ENCODE results near the gene SEMA7A. TPM values are rescaled to one million over a fixed set of nuclear protein-coding genes. Genes with fewer than 3 reads are reported as not detected.
"Not testable (repeated sequence)": the region's sequence is repeated elsewhere in the genome, so short reads cannot be mapped to it uniquely, and the experiment has no call there.

The SEMA7A gene
- polyA plus RNA-seq, 1 donor: 3.5 TPM

- 100% methylated on average over 1 of the region's 3 CpGs for WGBS (ENCODE audit: insufficient coverage, low lambda C conversion rate)
- Histone ChIP-seq H3K27me3 (ENCODE audit: control insufficient read depth, insufficient read depth, low read length) (peaks cover 49% of the 10 kb centered on the region), H3K9me3 (ENCODE audit: control insufficient read depth, low read depth, low read length) (no peaks in the 10 kb centered on the region), H3K27ac (ENCODE audit: low read length) (no peak overlapping the region), H3K36me3 (ENCODE audit: control insufficient read depth, insufficient read depth, low read length) (no peaks in the 10 kb centered on the region), H3K4me1 (ENCODE audit: control insufficient read depth, insufficient read depth, low read length) (no peaks in the 10 kb centered on the region), H3K4me3 (ENCODE audit: low read length) (no peak overlapping the region)
- DNase-seq: no peak
Measured at GRCh38 chr15:74368121-74368520, 65.6 kb downstream of the SEMA7A start.

DNA sequence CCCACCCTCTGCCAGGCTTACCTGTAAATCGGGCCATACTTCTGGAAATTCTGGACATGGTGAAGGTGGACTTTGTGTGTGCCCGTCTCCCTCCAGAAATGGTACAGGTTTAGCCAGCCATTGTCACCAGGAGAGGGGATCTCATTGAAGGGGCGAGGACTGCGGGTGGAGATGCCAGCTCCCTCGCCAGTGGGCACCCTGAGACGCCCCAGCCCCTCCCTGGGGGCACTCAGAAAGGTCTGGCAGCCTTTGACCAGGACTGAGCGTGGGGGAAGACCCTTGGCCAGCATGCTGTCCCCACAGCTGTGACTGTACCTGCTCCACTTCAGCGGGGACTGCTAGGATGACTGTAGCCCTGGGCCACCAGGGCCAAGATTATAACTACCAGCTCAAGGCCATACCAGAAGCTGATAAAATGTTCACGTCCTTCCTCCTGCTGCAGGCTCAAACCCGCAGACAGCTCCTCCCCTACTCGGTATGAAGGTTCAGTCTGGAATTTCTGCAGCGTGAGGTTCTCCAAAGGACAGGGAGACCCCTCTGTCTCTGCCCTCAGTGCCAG is 66.4 kb downstream of the SEMA7A start, which contains the start of gene CYP11A1:
Gene CYP11A1, minus strand, starts transcription at position 351 of the 559 bp plus-strand sequence. Its CDS starts 61 bp downstream, at position 290.
- no peak within 1 kb of the TSS for H3K27ac ChIP-seq (ENCODE audit: low read length)
- no peak within 1 kb of the TSS for H3K4me3 ChIP-seq (ENCODE audit: low read length)
- no CpG with 5 or more reads among the region's 12 CpGs for WGBS (ENCODE audit: insufficient coverage, low lambda C conversion rate)
- peaks cover 44% of the 10 kb centered on the region for H3K27me3 ChIP-seq (ENCODE audit: control insufficient read depth, insufficient read depth, low read length)
- H3K4me1 ChIP-seq (ENCODE audit: control insufficient read depth, insufficient read depth, low read length): no peaks in the 10 kb centered on the region
- H3K36me3 ChIP-seq (ENCODE audit: control insufficient read depth, insufficient read depth, low read length): no peaks in the 10 kb centered on the region
- H3K9me3 ChIP-seq (ENCODE audit: control insufficient read depth, low read depth, low read length): no peaks in the 10 kb centered on the region
- DNase-seq: no peak

GRCh38 chr15:74365598-74366445 is 67.9 kb downstream of the SEMA7A start:
- H3K27me3 ChIP-seq (ENCODE audit: control insufficient read depth, insufficient read depth, low read length): peaks cover 39% of the 10 kb centered on the region
- no peak overlapping the region for H3K27ac ChIP-seq (ENCODE audit: low read length)
- WGBS (ENCODE audit: insufficient coverage, low lambda C conversion rate): no CpG with 5 or more reads among the region's 75 CpGs
- no peaks in the 10 kb centered on the region for H3K9me3 ChIP-seq (ENCODE audit: control insufficient read depth, low read depth, low read length)
- peak; percentile 48 to 59 for DNase-seq
- peak overlapping the region; percentile 46 for H3K4me3 ChIP-seq (ENCODE audit: low read length)
- H3K4me1 ChIP-seq (ENCODE audit: control insufficient read depth, insufficient read depth, low read length): no peaks in the 10 kb centered on the region
- no peaks in the 10 kb centered on the region for H3K36me3 ChIP-seq (ENCODE audit: control insufficient read depth, insufficient read depth, low read length)

DNA sequence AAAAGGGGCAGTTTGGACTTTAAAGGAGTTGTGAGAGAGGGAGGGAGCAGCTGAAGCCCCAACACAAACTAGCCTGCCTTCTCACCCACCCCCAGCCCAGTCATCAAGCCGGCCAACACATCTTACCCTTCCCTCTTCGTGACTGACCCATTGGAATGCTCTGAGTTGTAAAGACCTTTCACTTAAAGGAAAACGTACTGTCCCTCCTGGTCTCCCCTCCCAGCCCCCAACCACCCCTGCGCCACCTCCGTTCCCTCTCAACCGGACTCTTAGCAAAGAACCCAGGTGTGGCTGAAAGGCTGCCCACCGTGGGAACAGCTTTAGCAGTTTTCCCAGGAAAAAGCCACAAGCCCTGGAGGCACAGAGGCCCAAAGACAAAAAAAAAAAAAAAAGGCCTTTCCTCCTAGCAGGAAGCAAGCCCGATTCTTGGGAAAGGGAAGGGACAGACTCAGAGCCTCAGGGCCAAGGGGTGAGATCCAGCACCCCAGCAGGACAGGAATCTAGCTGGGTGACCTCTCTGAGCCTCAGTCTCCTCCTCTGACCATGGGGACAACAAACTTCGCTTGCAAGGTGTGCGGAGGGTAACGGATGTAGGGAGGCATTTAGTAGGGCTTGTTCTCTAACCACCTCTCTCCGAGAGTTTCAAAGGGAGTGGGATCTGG is 68.7 kb downstream of the SEMA7A start:
- no peaks in the 10 kb centered on the region for H3K4me1 ChIP-seq (ENCODE audit: control insufficient read depth, insufficient read depth, low read length)
- no peaks in the 10 kb centered on the region for H3K9me3 ChIP-seq (ENCODE audit: control insufficient read depth, low read depth, low read length)
- peak overlapping the region; percentile 46 for H3K4me3 ChIP-seq (ENCODE audit: low read length)
- H3K27me3 ChIP-seq (ENCODE audit: control insufficient read depth, insufficient read depth, low read length): peaks cover 39% of the 10 kb centered on the region
- no peak for DNase-seq
- no peak overlapping the region for H3K27ac ChIP-seq (ENCODE audit: low read length)
- H3K36me3 ChIP-seq (ENCODE audit: control insufficient read depth, insufficient read depth, low read length): no peaks in the 10 kb centered on the region
- WGBS (ENCODE audit: insufficient coverage, low lambda C conversion rate): no CpG with 5 or more reads among the region's 12 CpGs

DNA sequence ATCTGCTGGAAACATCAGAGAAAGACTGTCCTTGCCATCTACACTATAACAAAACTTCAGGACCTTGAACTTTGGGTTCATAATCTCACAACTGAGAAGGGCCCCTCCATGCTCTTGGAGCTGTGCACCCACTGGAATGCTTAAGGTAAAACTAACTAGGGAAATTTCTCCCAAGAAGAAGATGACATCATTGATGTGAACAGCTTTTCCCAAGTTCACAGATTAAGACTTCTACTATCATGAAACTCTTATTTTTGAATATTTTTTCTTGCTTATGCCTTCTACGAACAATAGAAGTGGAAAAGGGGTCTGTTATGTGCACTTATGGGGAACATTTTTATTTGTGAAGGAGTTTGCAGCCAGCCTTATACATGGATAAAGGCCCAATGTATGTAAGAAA is 71.3 kb downstream of the SEMA7A start:
- Histone ChIP-seq H3K4me1 (ENCODE audit: control insufficient read depth, insufficient read depth, low read length) (no peaks in the 10 kb centered on the region), H3K9me3 (ENCODE audit: control insufficient read depth, low read depth, low read length) (no peaks in the 10 kb centered on the region), H3K36me3 (ENCODE audit: control insufficient read depth, insufficient read depth, low read length) (no peaks in the 10 kb centered on the region), H3K4me3 (ENCODE audit: low read length) (no peak overlapping the region), H3K27ac (ENCODE audit: low read length) (no peak overlapping the region), H3K27me3 (ENCODE audit: control insufficient read depth, insufficient read depth, low read length) (peaks cover 32% of the 10 kb centered on the region)
- WGBS (ENCODE audit: insufficient coverage, low lambda C conversion rate): 83% methylated on average over 1 of the region's 1 CpG
- DNase-seq: no peak

GRCh38 chr15:74360855-74361254 is 72.9 kb downstream of the SEMA7A start:
- DNase-seq; H3K4me1 ChIP-seq (ENCODE audit: control insufficient read depth, insufficient read depth, low read length); H3K36me3 ChIP-seq (ENCODE audit: control insufficient read depth, insufficient read depth, low read length); H3K4me3 ChIP-seq (ENCODE audit: low read length); H3K27ac ChIP-seq (ENCODE audit: low read length); H3K9me3 ChIP-seq (ENCODE audit: control insufficient read depth, low read depth, low read length): not testable (repeated sequence)
- H3K27me3 ChIP-seq (ENCODE audit: control insufficient read depth, insufficient read depth, low read length): peaks cover 17% of the 10 kb centered on the region
- no CpG with 5 or more reads among the region's 1 CpG for WGBS (ENCODE audit: insufficient coverage, low lambda C conversion rate)

DNA sequence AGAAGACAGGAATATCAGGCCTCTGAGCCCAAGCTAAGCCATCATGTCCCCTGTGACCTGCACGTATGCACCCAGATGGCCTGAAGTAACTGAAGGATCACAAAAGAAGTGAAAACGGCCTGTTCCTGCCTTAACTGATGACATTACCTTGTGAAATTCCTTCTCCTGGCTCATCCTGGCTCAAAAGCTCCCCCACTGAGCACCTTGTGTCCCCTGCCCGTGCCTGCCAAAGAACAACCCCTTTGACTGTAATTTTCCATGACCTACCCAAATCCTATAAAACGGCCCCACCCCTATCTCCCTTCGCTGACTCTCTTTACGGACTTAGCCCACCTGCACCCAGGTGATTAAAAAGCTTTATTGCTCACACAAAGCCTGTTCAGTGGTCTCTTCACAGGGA is 74.4 kb downstream of the SEMA7A start:
- WGBS (ENCODE audit: insufficient coverage, low lambda C conversion rate): 40% methylated on average over 1 of the region's 6 CpGs
- not testable (repeated sequence) for H3K27ac ChIP-seq (ENCODE audit: low read length); H3K9me3 ChIP-seq (ENCODE audit: control insufficient read depth, low read depth, low read length); DNase-seq; H3K27me3 ChIP-seq (ENCODE audit: control insufficient read depth, insufficient read depth, low read length); H3K4me1 ChIP-seq (ENCODE audit: control insufficient read depth, insufficient read depth, low read length); H3K36me3 ChIP-seq (ENCODE audit: control insufficient read depth, insufficient read depth, low read length); H3K4me3 ChIP-seq (ENCODE audit: low read length)

Other genes with a start within 250 kb of the SEMA7A start
- 22.2 TPM for gene STRA6, start 231.2 kb downstream of the SEMA7A start, polyA plus RNA-seq
- gene CCDC33, start 197.6 kb downstream of the SEMA7A start, polyA plus RNA-seq: 2.2 TPM
- gene CYP11A1, start 66.3 kb downstream of the SEMA7A start, polyA plus RNA-seq: 0.55 TPM
- 41.2 TPM for gene UBL7, start 27.2 kb upstream of the SEMA7A start, polyA plus RNA-seq
- 13.1 TPM for gene ARID3B, start 107.3 kb upstream of the SEMA7A start, polyA plus RNA-seq
- 67.3 TPM for gene CLK3, start 181.9 kb upstream of the SEMA7A start, polyA plus RNA-seq

All from large intestine (tissue), 3 donors.